CD14-positive monocyte (primary cell): ENCODE data around the gene LSP1. TPM values are rescaled to one million over a fixed set of nuclear protein-coding genes. Genes with fewer than 3 reads are reported as not detected.

ENCODE experiments used
- DNase-seq, 3 donors: peaks; one replicate each; pipeline ENCODE4 v3.0.0-alpha.2; 2011 to 2022
- H2AFZ ChIP-seq: 2 replicates; pipeline ENCODE4 v1.6.0; 2012; ENCODE audit warnings: mild to moderate bottlenecking, low read depth, low read length, inconsistent platforms; ENCODE audit not compliant: insufficient read depth, poor library complexity, severe bottlenecking
- H3K27ac ChIP-seq, 2 donors: 1 replicate in 1 of 2; 2 replicates in 1 of 2; pipeline ENCODE4 v1.5.1; 2012 to 2013; ENCODE audit warnings: low read length in 2 of 2, control low read depth in 1 of 2, inconsistent platforms in 1 of 2, low read depth in 1 of 2, mild to moderate bottlenecking in 1 of 2
- H3K27me3 ChIP-seq, 2 donors: one replicate each; pipeline versions ENCODE4 v1.6.0 to v1.6.1; 2011 to 2013; ENCODE audit warnings: low read length in 2 of 2; ENCODE audit not compliant: control insufficient read depth in 2 of 2, insufficient read depth in 2 of 2
- H3K36me3 ChIP-seq, 2 donors: replicated peaks in 1 of 2; 1 replicate in 1 of 2; 2 replicates in 1 of 2; pipeline versions ENCODE4 v1.5.1 to v1.6.1; 2012 to 2013; ENCODE audit warnings: low read length in 2 of 2, control low read depth in 1 of 2, inconsistent platforms in 1 of 2, mild to moderate bottlenecking in 1 of 2; ENCODE audit not compliant: insufficient read depth in 2 of 2, control insufficient read depth in 1 of 2
- H3K4me1 ChIP-seq, 2 donors: 1 replicate in 1 of 2; 2 replicates in 1 of 2; pipeline versions ENCODE4 v1.5.1 to v1.6.1; 2012 to 2013; ENCODE audit warnings: low read length in 2 of 2, control low read depth in 1 of 2, inconsistent platforms in 1 of 2, mild to moderate bottlenecking in 1 of 2, moderate library complexity in 1 of 2; ENCODE audit not compliant: insufficient read depth in 2 of 2, control insufficient read depth in 1 of 2
- H3K4me2 ChIP-seq: replicated peaks from 2 replicates; pipeline ENCODE3; 2012; ENCODE audit warnings: low read length, moderate library complexity, mild to moderate bottlenecking; ENCODE audit not compliant: poor library complexity, severe bottlenecking; ENCODE audit errors: extremely low read depth
- H3K4me3 ChIP-seq, 3 experiments: fragments of 200-600 bp in 1 of 3; sonication (generic) in 1 of 3; replicated peaks in 1 of 3; 1 replicate in 2 of 3; 2 replicates in 1 of 3; pipeline ENCODE4 v1.5.1; 2011 to 2013; ENCODE audit warnings: low read length in 3 of 3, mild to moderate bottlenecking in 3 of 3, control low read depth in 2 of 3, low read depth in 2 of 3, inconsistent platforms in 1 of 3, moderate library complexity in 1 of 3
- H3K79me2 ChIP-seq: 2 replicates; pipeline ENCODE4 v1.6.0; 2012; ENCODE audit warnings: mild to moderate bottlenecking, control low read depth, inconsistent platforms, low read length, moderate library complexity; ENCODE audit not compliant: insufficient read depth
- H3K9ac ChIP-seq: 2 replicates; pipeline ENCODE4 v1.6.0; 2017; ENCODE audit warnings: low read length, mild to moderate bottlenecking; ENCODE audit not compliant: insufficient read depth, poor library complexity, severe bottlenecking
- H3K9me3 ChIP-seq, 2 donors: replicated peaks in 1 of 2; 1 replicate in 1 of 2; 2 replicates in 1 of 2; pipeline versions ENCODE4 v1.5.1 to v1.6.1; 2012 to 2013; ENCODE audit warnings: low read length in 2 of 2, control low read depth in 1 of 2; ENCODE audit not compliant: control insufficient read depth in 1 of 2, insufficient read depth in 1 of 2
- H4K20me1 ChIP-seq: 2 replicates; pipeline ENCODE4 v1.6.0; 2012; ENCODE audit warnings: mild to moderate bottlenecking, low read length, control low read depth, moderate library complexity; ENCODE audit not compliant: insufficient read depth
- H3K27ac Mint-ChIP-seq, 7 donors: one replicate each; pipeline ENCODE4 v1.8.0; 2020; ENCODE audit warnings: mild to moderate bottlenecking in 7 of 7, mixed read lengths in 7 of 7, moderate library complexity in 6 of 7, inconsistent platforms in 2 of 7
- H3K27me3 Mint-ChIP-seq, 3 donors: one replicate each; pipeline ENCODE4 v1.8.0; 2021 to 2022; ENCODE audit warnings: low read depth in 3 of 3, mild to moderate bottlenecking in 3 of 3, mixed read lengths in 3 of 3, moderate library complexity in 3 of 3, inconsistent platforms in 1 of 3
- H3K36me3 Mint-ChIP-seq, 2 donors: one replicate each; pipeline ENCODE4 v1.8.0; 2020; ENCODE audit warnings: mixed read lengths in 2 of 2, inconsistent platforms in 1 of 2, mild to moderate bottlenecking in 1 of 2
- H3K4me1 Mint-ChIP-seq: one replicate; pipeline ENCODE4 v1.8.0; 2020; ENCODE audit warnings: mild to moderate bottlenecking, mixed read lengths
- H3K4me3 Mint-ChIP-seq, 2 donors: one replicate each; pipeline ENCODE4 v1.8.0; 2020; ENCODE audit warnings: mild to moderate bottlenecking in 2 of 2, mixed read lengths in 2 of 2, moderate library complexity in 1 of 2
- H3K9me3 Mint-ChIP-seq, 7 donors: one replicate each; pipeline ENCODE4 v1.8.0; 2020 to 2022; ENCODE audit warnings: mixed read lengths in 7 of 7, mild to moderate bottlenecking in 6 of 7, moderate library complexity in 6 of 7, inconsistent platforms in 2 of 7
- WGBS: methylation state at CpG from one replicate; pipeline ENCODE4 v1.1.5; 2013; ENCODE audit warnings: missing lambda C conversion rate; ENCODE audit not compliant: insufficient coverage; 5-methylcytosine and 5-hydroxymethylcytosine counted together
- intact Hi-C, 2 donors: fragments of 100-400 bp; cut with micrococcal nuclease; formaldehyde crosslinking; loops; one replicate each; pipeline versions ENCODE4 v1.15.0 to v1.15.1; 2023
- polyA plus RNA-seq, 3 donors: library from polyadenylated mRNA; depleted of rRNA in 1 of 3; unstranded in 2 of 3; stranded (reverse) in 1 of 3; fragments of 300-500 nt in 2 of 3; fragments of >200 nt in 1 of 3; fragmentation: Illumina TruSeq in 2 of 3; gene quantifications; 1 replicate in 2 of 3; 2 replicates in 1 of 3; pipeline ENCODE4 v1.2.3, GENCODE V29; 2012 to 2021
- TF ChIP-seq, protein P1 (sequence below): fragments of 200-600 bp; IDR thresholded peaks from one replicate; pipeline ENCODE4 v1.8.0; 2022; ENCODE audit warnings: antibody characterized with exemption, mild to moderate bottlenecking

The LSP1 gene
- polyA plus RNA-seq, 3 donors: 387 to 646 (median 542) TPM

DNA sequence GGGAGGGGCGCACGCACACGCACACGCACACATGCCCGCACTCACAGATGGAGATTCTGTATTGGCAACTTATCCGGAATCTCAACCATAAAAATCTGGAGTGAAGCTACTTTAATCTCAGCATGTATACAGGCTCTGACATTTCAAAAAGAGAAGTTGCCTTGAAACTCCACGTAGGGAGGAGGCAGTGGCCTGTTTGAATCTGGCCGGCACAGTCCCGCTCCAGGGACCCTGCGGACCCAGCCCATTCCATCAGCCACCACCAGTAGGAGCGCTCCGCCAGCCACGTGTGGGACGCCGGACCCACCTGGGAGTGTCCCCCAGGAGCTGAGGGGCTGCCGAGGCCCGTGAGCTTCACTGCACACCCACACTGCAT is 20.0 kb upstream of the LSP1 start:
- H3K79me2 ChIP-seq: no peaks in the 10 kb centered on the region
- H3K27ac Mint-ChIP-seq: no peak overlapping the region
- DNase-seq: peak in 1 of 3 donors; percentile 7
- peaks cover 39 to 68% (median 39%) of the 10 kb centered on the region in 3 donors for H3K27me3 Mint-ChIP-seq
- WGBS: 69% methylated on average over 12 of the region's 17 CpGs
- no peaks in the 10 kb centered on the region for H4K20me1 ChIP-seq
- peak overlapping the region; percentile 72 for H3K4me2 ChIP-seq
- no peaks in the 10 kb centered on the region for H3K36me3 Mint-ChIP-seq
- H3K4me1 Mint-ChIP-seq: peaks cover 10% of the 10 kb centered on the region
- intact Hi-C loops: loop anchor here (1.0 to 10.0 kb wide), 4 partner anchors 82 to 314 kb away; partner anchors contain the start of gene TNNT3 (in 1 of the 2)
- H3K36me3 ChIP-seq: no peaks in the 10 kb centered on the region
- peak overlapping the region in 2 of 3 experiments; percentile 22 to 64 for H3K4me3 ChIP-seq
- H3K9me3 Mint-ChIP-seq: peaks cover 0 to 2% (median 0%) of the 10 kb centered on the region in 7 donors
- H3K27me3 ChIP-seq: peaks cover 0 to 42% of the 10 kb centered on the region in 2 donors
- H2AFZ ChIP-seq: peak overlapping the region; percentile 72
- TF ChIP-seq, protein P1, sequence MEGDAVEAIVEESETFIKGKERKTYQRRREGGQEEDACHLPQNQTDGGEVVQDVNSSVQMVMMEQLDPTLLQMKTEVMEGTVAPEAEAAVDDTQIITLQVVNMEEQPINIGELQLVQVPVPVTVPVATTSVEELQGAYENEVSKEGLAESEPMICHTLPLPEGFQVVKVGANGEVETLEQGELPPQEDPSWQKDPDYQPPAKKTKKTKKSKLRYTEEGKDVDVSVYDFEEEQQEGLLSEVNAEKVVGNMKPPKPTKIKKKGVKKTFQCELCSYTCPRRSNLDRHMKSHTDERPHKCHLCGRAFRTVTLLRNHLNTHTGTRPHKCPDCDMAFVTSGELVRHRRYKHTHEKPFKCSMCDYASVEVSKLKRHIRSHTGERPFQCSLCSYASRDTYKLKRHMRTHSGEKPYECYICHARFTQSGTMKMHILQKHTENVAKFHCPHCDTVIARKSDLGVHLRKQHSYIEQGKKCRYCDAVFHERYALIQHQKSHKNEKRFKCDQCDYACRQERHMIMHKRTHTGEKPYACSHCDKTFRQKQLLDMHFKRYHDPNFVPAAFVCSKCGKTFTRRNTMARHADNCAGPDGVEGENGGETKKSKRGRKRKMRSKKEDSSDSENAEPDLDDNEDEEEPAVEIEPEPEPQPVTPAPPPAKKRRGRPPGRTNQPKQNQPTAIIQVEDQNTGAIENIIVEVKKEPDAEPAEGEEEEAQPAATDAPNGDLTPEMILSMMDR: no peak
- H3K9me3 ChIP-seq: no peaks in the 10 kb centered on the region
- no peak overlapping the region for H3K27ac ChIP-seq
- H3K9ac ChIP-seq: no peak overlapping the region
- peak overlapping the region; percentile 58 to 72 for H3K4me3 Mint-ChIP-seq
- peaks cover 13 to 19% of the 10 kb centered on the region in 2 donors for H3K4me1 ChIP-seq

DNA sequence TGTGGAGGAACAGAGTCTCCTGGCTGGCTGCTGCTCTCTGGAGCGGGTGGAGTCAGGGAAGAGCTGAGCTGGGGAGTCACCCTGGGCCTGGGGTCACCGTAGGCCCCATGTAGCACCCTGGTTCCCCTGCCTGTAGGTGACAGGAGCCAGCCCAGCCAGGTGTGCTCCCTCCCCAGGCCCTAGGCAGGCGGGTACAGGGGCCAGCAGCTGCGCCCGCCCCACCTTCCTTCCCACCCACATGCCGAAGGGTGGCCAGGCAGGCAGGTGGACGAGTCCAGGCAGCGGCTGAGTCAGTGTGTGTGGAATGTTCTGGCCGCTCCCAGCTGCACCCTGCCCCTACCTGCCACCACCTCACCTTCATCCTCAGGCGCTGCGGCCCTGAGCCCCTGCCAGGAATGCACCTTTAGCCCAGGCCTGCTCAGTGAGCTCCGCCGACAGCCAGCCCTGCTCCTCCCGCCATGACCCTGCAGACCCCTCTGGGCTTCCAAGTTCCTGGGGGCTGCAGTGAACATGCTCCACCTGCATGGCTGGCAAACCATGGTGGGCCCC is 18.7 kb upstream of the LSP1 start:
- H3K27ac Mint-ChIP-seq: peak overlapping the region in 1 of 7 donors; percentile 78
- no peak overlapping the region for H3K4me3 Mint-ChIP-seq
- Histone ChIP-seq H3K9me3 (no peaks in the 10 kb centered on the region), H3K4me2 (no peak overlapping the region), H3K9ac (no peak overlapping the region), H3K27ac (no peak overlapping the region), H3K79me2 (no peaks in the 10 kb centered on the region), H3K4me3 (no peak overlapping the region), H3K27me3 (peaks cover 0 to 29% of the 10 kb centered on the region in 2 donors), H3K4me1 (peaks cover 25 to 32% of the 10 kb centered on the region in 2 donors), H4K20me1 (no peaks in the 10 kb centered on the region), H2AFZ (no peak overlapping the region), H3K36me3 (no peaks in the 10 kb centered on the region)
- H3K4me1 Mint-ChIP-seq: peaks cover 15% of the 10 kb centered on the region
- peaks cover 27 to 56% (median 30%) of the 10 kb centered on the region in 3 donors for H3K27me3 Mint-ChIP-seq
- 95% methylated on average over 7 of the region's 14 CpGs for WGBS
- H3K36me3 Mint-ChIP-seq: no peaks in the 10 kb centered on the region
- no peak for DNase-seq
- TF ChIP-seq, protein P1: no peak
- intact Hi-C loops: loop anchor here (5.0 to 10.0 kb wide), 3 partner anchors 81 to 313 kb away; partner anchors contain the start of gene TNNT3 (in 1 of the 2)
- peaks cover 0 to 2% (median 0%) of the 10 kb centered on the region in 7 donors for H3K9me3 Mint-ChIP-seq
